H1 (cell line): ENCODE data around the gene OGFOD2. TPM values are rescaled to one million over a fixed set of nuclear protein-coding genes. Genes with fewer than 3 reads are reported as not detected.

Experiments used
- CTCF ChIA-PET: fragments of 300-600 bp; sonication (Branson Sonifier 250); formaldehyde crosslinking; loops from one replicate; lab custom pipeline; 2021; ENCODE audit not compliant: partially characterized antibody; lab: Charles Lee
- POLR2A ChIA-PET: fragments of 300-600 bp; sonication (Branson Sonifier 250); formaldehyde crosslinking; loops from one replicate; lab custom pipeline; 2021; ENCODE audit warnings: inconsistent platforms; ENCODE audit not compliant: partially characterized antibody; lab: Charles Lee
- DNase-seq, 2 experiments: peaks; one replicate each; pipeline versions ENCODE4 v3.0.0 to v3.0.0-alpha.2; 2010 to 2022; ENCODE audit warnings: low spot score in 2 of 2, low read depth in 1 of 2, mixed read lengths in 1 of 2
- FAIRE-seq: peaks from 2 replicates; lab custom pipeline; 2011; peaks lifted over from hg19 to GRCh38; lab: Jason Lieb, UNC
- H2AFZ ChIP-seq: 2 replicates; pipeline ENCODE4 v1.8.1; 2012; ENCODE audit warnings: low read length, inconsistent platforms
- H2AK5ac ChIP-seq: 2 replicates; pipeline ENCODE4 v1.6.1; 2013; ENCODE audit warnings: low read depth, low read length
- H2BK120ac ChIP-seq: replicated peaks from 2 replicates; pipeline ENCODE3; 2013; ENCODE audit warnings: low read depth, low read length, inconsistent platforms
- H2BK12ac ChIP-seq: 2 replicates; pipeline ENCODE4 v1.6.1; 2013; ENCODE audit warnings: low read depth, low read length
- H2BK15ac ChIP-seq: 2 replicates; pipeline ENCODE4 v1.6.1; 2013; ENCODE audit warnings: low read length
- H2BK20ac ChIP-seq: 2 replicates; pipeline ENCODE4 v1.6.1; 2013; ENCODE audit warnings: low read length
- H2BK5ac ChIP-seq: 2 replicates; pipeline ENCODE4 v1.6.1; 2013; ENCODE audit warnings: low read depth, low read length
- H3K14ac ChIP-seq: 2 replicates; pipeline ENCODE4 v1.6.1; 2013; ENCODE audit warnings: inconsistent platforms; ENCODE audit not compliant: insufficient read length
- H3K18ac ChIP-seq: 2 replicates; pipeline ENCODE4 v1.6.1; 2013; ENCODE audit warnings: low read length; ENCODE audit errors: extremely low read depth
- H3K23ac ChIP-seq: 2 replicates; pipeline ENCODE4 v1.6.1; 2013; ENCODE audit warnings: inconsistent platforms; ENCODE audit not compliant: insufficient read length
- H3K23me2 ChIP-seq: 2 replicates; pipeline ENCODE4 v1.6.1; 2013; ENCODE audit warnings: low read depth, low read length
- H3K27ac ChIP-seq: 2 replicates; pipeline ENCODE4 v1.6.1; 2011; ENCODE audit warnings: low read depth, low read length, inconsistent platforms
- H3K27me3 ChIP-seq, 4 experiments: replicated peaks in 1 of 4; 1 replicate in 1 of 4; 2 replicates in 3 of 4; pipeline versions ENCODE4 v1.6.1 to v1.8.1; 2011 to 2013; ENCODE audit warnings: low read length in 3 of 4, mild to moderate bottlenecking in 3 of 4, inconsistent platforms in 2 of 4, mixed read lengths in 2 of 4, moderate library complexity in 1 of 4; ENCODE audit not compliant: control insufficient read depth in 3 of 4, insufficient read depth in 3 of 4; ENCODE audit errors: extremely low read depth in 1 of 4
- H3K36me3 ChIP-seq, 4 experiments: 2 replicates each; pipeline versions ENCODE4 v1.6.1 to v1.8.1; 2011 to 2013; ENCODE audit warnings: mild to moderate bottlenecking in 4 of 4, low read length in 3 of 4, moderate library complexity in 2 of 4, control low read depth in 1 of 4, inconsistent platforms in 1 of 4; ENCODE audit not compliant: insufficient read depth in 4 of 4, control insufficient read depth in 2 of 4
- H3K4ac ChIP-seq: replicated peaks from 2 replicates; pipeline ENCODE3; 2013; ENCODE audit warnings: low read length, low read depth, mixed read lengths, inconsistent platforms; ENCODE audit not compliant: insufficient read length
- H3K4me1 ChIP-seq, 4 experiments: replicated peaks in 1 of 4; 1 replicate in 1 of 4; 2 replicates in 3 of 4; pipeline versions ENCODE4 v1.6.1 to v1.8.1; 2011 to 2013; ENCODE audit warnings: low read length in 3 of 4, inconsistent platforms in 2 of 4, mixed read lengths in 1 of 4; ENCODE audit not compliant: insufficient read depth in 4 of 4, control insufficient read depth in 3 of 4
- H3K4me2 ChIP-seq, 2 experiments: 2 replicates each; pipeline versions ENCODE4 v1.6.1 to v1.8.1; 2011 to 2013; ENCODE audit warnings: low read depth in 2 of 2, low read length in 2 of 2, control low read depth in 1 of 2, inconsistent platforms in 1 of 2, mild to moderate bottlenecking in 1 of 2; ENCODE audit not compliant: insufficient read depth in 1 of 2
- H3K4me3 ChIP-seq, 4 experiments: fragments of 200-600, 300-600 bp in 1 of 4; sonication (generic), shearing (Covaris generic), sonication (Bioruptor Twin) in 1 of 4; 2 replicates each; pipeline versions ENCODE4 v1.5.1 to v1.8.1; 2011 to 2016; ENCODE audit warnings: low read length in 4 of 4, low read depth in 3 of 4, control low read depth in 2 of 4, inconsistent platforms in 2 of 4, mild to moderate bottlenecking in 2 of 4, mixed read lengths in 1 of 4, moderate library complexity in 1 of 4; ENCODE audit not compliant: insufficient read depth in 2 of 4; ENCODE audit errors: extremely low read depth in 1 of 4
- H3K56ac ChIP-seq: replicated peaks from 2 replicates; pipeline ENCODE3; 2013; ENCODE audit warnings: low read depth, mild to moderate bottlenecking, mixed read lengths, low read length, inconsistent platforms; ENCODE audit not compliant: insufficient read length
- H3K79me1 ChIP-seq: 2 replicates; pipeline ENCODE4 v1.6.1; 2013; ENCODE audit warnings: low read depth, low read length, control low read depth
- H3K79me2 ChIP-seq, 2 experiments: 2 replicates each; pipeline versions ENCODE4 v1.6.1 to v1.8.1; 2012 to 2013; ENCODE audit warnings: low read length in 2 of 2, mild to moderate bottlenecking in 2 of 2, inconsistent platforms in 1 of 2; ENCODE audit not compliant: insufficient read depth in 2 of 2, control insufficient read depth in 1 of 2
- H3K9ac ChIP-seq, 4 experiments: replicated peaks in 1 of 4; 1 replicate in 1 of 4; 2 replicates in 3 of 4; pipeline versions ENCODE4 v1.6.1 to v1.8.1; 2011 to 2013; ENCODE audit warnings: low read depth in 3 of 4, low read length in 3 of 4, control low read depth in 2 of 4, mild to moderate bottlenecking in 2 of 4, moderate library complexity in 2 of 4, inconsistent platforms in 1 of 4; ENCODE audit errors: extremely low read depth in 1 of 4
- H3K9me3 ChIP-seq, 2 experiments: 2 replicates each; pipeline versions ENCODE4 v1.6.1 to v1.8.1; 2012 to 2013; ENCODE audit warnings: mild to moderate bottlenecking in 2 of 2, moderate library complexity in 2 of 2, control low read depth in 1 of 2, inconsistent platforms in 1 of 2, low read depth in 1 of 2, low read length in 1 of 2, mixed read lengths in 1 of 2; ENCODE audit not compliant: insufficient read depth in 2 of 2
- H4K20me1 ChIP-seq, 2 experiments: replicated peaks in 1 of 2; 2 replicates each; pipeline versions ENCODE3 to v1.8.1; 2011 to 2013; ENCODE audit warnings: inconsistent platforms in 2 of 2, low read length in 2 of 2, mild to moderate bottlenecking in 1 of 2; ENCODE audit not compliant: insufficient read depth in 2 of 2, control insufficient read depth in 1 of 2
- H4K5ac ChIP-seq: 2 replicates; pipeline ENCODE4 v1.6.1; 2013; ENCODE audit warnings: low read length, low read depth, mixed read lengths, inconsistent platforms; ENCODE audit not compliant: insufficient read length
- H4K8ac ChIP-seq: 2 replicates; pipeline ENCODE4 v1.8.0; 2013; ENCODE audit warnings: mild to moderate bottlenecking, moderate library complexity, low read length, inconsistent platforms; ENCODE audit not compliant: insufficient read depth; ENCODE audit errors: extremely low read depth
- H4K91ac ChIP-seq: replicated peaks from 2 replicates; pipeline ENCODE3; 2013; ENCODE audit warnings: low read length, mixed read lengths, inconsistent platforms; ENCODE audit not compliant: insufficient read length
- CHD2 ChIP-seq: IDR thresholded peaks from 2 replicates; pipeline ENCODE4 v1.6.1; 2012; ENCODE audit warnings: low read length, improper control_type of control experiment
- CREB1 ChIP-seq: IDR thresholded peaks from 2 replicates; pipeline ENCODE4 v1.6.1; 2012; ENCODE audit warnings: inconsistent platforms
- EGR1 ChIP-seq: IDR thresholded peaks from 2 replicates; pipeline ENCODE4 v1.6.1; 2011; ENCODE audit warnings: low read depth, low read length, borderline replicate concordance
- JUND ChIP-seq: IDR thresholded peaks from 2 replicates; pipeline ENCODE4 v1.6.1; 2011; ENCODE audit warnings: mild to moderate bottlenecking, improper control_type of control experiment, low read length
- KDM5A ChIP-seq: fragments of 200-600 bp; IDR thresholded peaks from 2 replicates; pipeline ENCODE4 v1.7.1; 2012; ENCODE audit warnings: mild to moderate bottlenecking, low read length, inconsistent platforms, mixed read lengths
- NRF1 ChIP-seq: IDR thresholded peaks from 2 replicates; pipeline ENCODE4 v1.6.1; 2011; ENCODE audit warnings: mild to moderate bottlenecking, low read depth, low read length, improper control_type of control experiment
- PHF8 ChIP-seq: fragments of 200-600 bp; sonication (generic); conservative IDR thresholded peaks from 2 replicates; pipeline ENCODE4 v1.7.1; 2012; ENCODE audit warnings: low read depth, mild to moderate bottlenecking, inconsistent platforms, low read length, moderate library complexity
- POU5F1 ChIP-seq: IDR thresholded peaks from 2 replicates; pipeline ENCODE4 v1.6.1; 2011; ENCODE audit warnings: low read depth, mild to moderate bottlenecking, low read length, moderate library complexity
- RAD21 ChIP-seq, 2 experiments: IDR thresholded peaks in 1 of 2; conservative IDR thresholded peaks in 1 of 2; 2 replicates each; pipeline ENCODE4 v1.6.1; 2011; ENCODE audit warnings: low read depth in 2 of 2, low read length in 2 of 2, improper control_type of control experiment in 1 of 2, inconsistent platforms in 1 of 2, mild to moderate bottlenecking in 1 of 2, moderate library complexity in 1 of 2
- RBBP5 ChIP-seq: IDR thresholded peaks from 2 replicates; pipeline ENCODE4 v1.7.1; 2012; ENCODE audit warnings: low read depth, mild to moderate bottlenecking, inconsistent platforms, low read length, moderate library complexity, borderline replicate concordance
- WGBS, 2 experiments: shearing (Covaris generic) in 1 of 2; methylation state at CpG; one replicate each; pipeline versions ENCODE4 v1.1.6 to v1.1.7; 2013 to 2015; ENCODE audit warnings: low lambda C conversion rate in 2 of 2, mixed read lengths in 2 of 2, inconsistent platforms in 1 of 2, low coverage in 1 of 2, missing lambda C conversion rate in 1 of 2; ENCODE audit not compliant: insufficient replicate concordance in 2 of 2, insufficient coverage in 1 of 2, insufficient read length in 1 of 2; ENCODE audit errors: extremely low coverage in 1 of 2, missing lambda C conversion rate in 1 of 2; 5-methylcytosine and 5-hydroxymethylcytosine counted together
- polyA plus RNA-seq, 7 experiments: library from polyadenylated mRNA; depleted of rRNA in 3 of 7; stranded (reverse) in 5 of 7; unstranded in 2 of 7; fragments of >200 nt in 5 of 7; fragments of 200-250 nt in 2 of 7; gene quantifications; 1 replicate in 5 of 7; 2 replicates in 1 of 7; 4 replicates in 1 of 7; pipeline versions ENCODE4 v1.2.1 to v1.2.3, GENCODE V29; 2011 to 2013; ENCODE audit warnings: missing spikeins in 2 of 7, mixed read lengths in 2 of 7
- total RNA-seq: library from RNA; stranded (reverse); fragmentation: NEBNext Ultra II Directional; extraction: Animal tissue kit (Norgen Biotek cat#: 25700); gene quantifications from 2 replicates; pipeline ENCODE4 v1.2.1, GENCODE V29; 2021
- TF ChIP-seq, protein P1 (sequence below): IDR thresholded peaks from 2 replicates; pipeline ENCODE4 v1.6.1; 2012; ENCODE audit warnings: low read length, inconsistent platforms

Gene OGFOD2
- total and polyA plus RNA-seq, 2 of the 8 experiments (the other 6 are each of a cell fraction or from before 2014, with no cell fraction given), result 17.3 to 20.3 TPM

- no peak overlapping the region for H3K56ac ChIP-seq
- no peak for DNase-seq
- no peak overlapping the region for H2BK12ac ChIP-seq
- no peak overlapping the region for H2BK20ac ChIP-seq
- no peak overlapping the region for H3K4me2 ChIP-seq
- H4K91ac ChIP-seq, result no peak overlapping the region
- no peak overlapping the region for H3K18ac ChIP-seq
- no peak overlapping the region for H2AFZ ChIP-seq
- 88% methylated on average over 4 of the region's 8 CpGs; no CpG with 5 or more reads in 1 of the 2 experiments for WGBS, 2 experiments
- H3K14ac ChIP-seq, result no peak overlapping the region
- peaks cover 3% of the 10 kb centered on the region; the same call in 1 of the 2 replicates for H3K23me2 ChIP-seq
- H3K36me3 ChIP-seq, result peaks cover 0 to 3% (median 0%) of the 10 kb centered on the region in 4 experiments; a peak in 1 of 8 replicates
- no peaks in the 10 kb centered on the region for H3K79me1 ChIP-seq
- peaks cover 5 to 13% of the 10 kb centered on the region in 2 experiments for H4K20me1 ChIP-seq
- H3K23ac ChIP-seq, result no peak overlapping the region
- no peaks in the 10 kb centered on the region for H3K9me3 ChIP-seq
- no peak overlapping the region for H3K4me3 ChIP-seq
- H2BK5ac ChIP-seq, result no peak overlapping the region
- H2AK5ac ChIP-seq, result no peak overlapping the region
- no peaks in the 10 kb centered on the region for H3K79me2 ChIP-seq
- ChIA-PET CTCF (interaction anchor here (0.8 to 2.0 kb wide), 7 partner anchors 9 to 274 kb away, joined by 3 to 8 read pairs (median 3); no protein-coding TSS in a partner anchor), POLR2A (interaction anchor here (0.9 kb wide), 1 partner anchor 16 kb away, joined by 3 read pairs; no protein-coding TSS in a partner anchor)
- H4K5ac ChIP-seq, result no peak overlapping the region
- no peak overlapping the region for H3K9ac ChIP-seq
- H2BK120ac ChIP-seq, result no peak overlapping the region
- H3K27me3 ChIP-seq, result no peaks in the 10 kb centered on the region
- no peak overlapping the region for H2BK15ac ChIP-seq
- no peak overlapping the region; the same call in 1 of the 2 replicates for H4K8ac ChIP-seq
- peaks cover 4 to 5% (median 5%) of the 10 kb centered on the region in 4 experiments; a peak in 6 of 7 replicates for H3K4me1 ChIP-seq
- FAIRE-seq, result no peak
- no peak overlapping the region for H3K4ac ChIP-seq
- H3K27ac ChIP-seq, result no peak overlapping the region
- no peak for TF ChIP-seq CHD2
- TF ChIP-seq JUND, result no peak
- TF ChIP-seq KDM5A, result no peak
- TF ChIP-seq, protein P1, sequence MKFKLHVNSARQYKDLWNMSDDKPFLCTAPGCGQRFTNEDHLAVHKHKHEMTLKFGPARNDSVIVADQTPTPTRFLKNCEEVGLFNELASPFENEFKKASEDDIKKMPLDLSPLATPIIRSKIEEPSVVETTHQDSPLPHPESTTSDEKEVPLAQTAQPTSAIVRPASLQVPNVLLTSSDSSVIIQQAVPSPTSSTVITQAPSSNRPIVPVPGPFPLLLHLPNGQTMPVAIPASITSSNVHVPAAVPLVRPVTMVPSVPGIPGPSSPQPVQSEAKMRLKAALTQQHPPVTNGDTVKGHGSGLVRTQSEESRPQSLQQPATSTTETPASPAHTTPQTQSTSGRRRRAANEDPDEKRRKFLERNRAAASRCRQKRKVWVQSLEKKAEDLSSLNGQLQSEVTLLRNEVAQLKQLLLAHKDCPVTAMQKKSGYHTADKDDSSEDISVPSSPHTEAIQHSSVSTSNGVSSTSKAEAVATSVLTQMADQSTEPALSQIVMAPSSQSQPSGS, result no peak
- TF ChIP-seq CREB1, result no peak
- TF ChIP-seq POU5F1, result no peak
- no peak for TF ChIP-seq PHF8
- no peak for TF ChIP-seq RBBP5
- TF ChIP-seq RAD21 (IDR thresholded peaks at IDR 0.05 in 1 of 2, conservative IDR thresholded peaks at IDR 0.05 in 1 of 2; ENCODE audit: low read depth in 2 of 2, low read length in 2 of 2), result no peak
- TF ChIP-seq NRF1, result no peak
- TF ChIP-seq EGR1, result no peak
These were observed 11.1 kb upstream of the OGFOD2 start for GRCh38 chr12:122963941-122964265.
